Thyroid gland (tissue), 4 donors: ENCODE measurements around the gene GORASP1.

Source experiments
- CTCF ChIP-seq, 6 experiments: fragments of 200-600 bp in 3 of 6; fragments of 450-650 bp in 3 of 6; sonication (generic) in 3 of 6; IDR thresholded peaks; one replicate each; pipeline ENCODE4 v1.5.1; 2016 to 2019; ENCODE audit warnings: antibody characterized with exemption in 6 of 6, mild to moderate bottlenecking in 2 of 6, inconsistent platforms in 1 of 6, moderate library complexity in 1 of 6
- POLR2A ChIP-seq, 2 donors: fragments of 450-650 bp; IDR thresholded peaks; one replicate each; pipeline ENCODE4 v1.6.1; 2017; ENCODE audit warnings: antibody characterized with exemption in 2 of 2, mild to moderate bottlenecking in 2 of 2, moderate library complexity in 1 of 2

- TF ChIP-seq POLR2A (IDR thresholded peaks at IDR 0.05): no peak
- no peak for TF ChIP-seq CTCF (IDR thresholded peaks at IDR 0.05)
Measured at GRCh38 chr3:39130026-39130425, 22.6 kb upstream of the GORASP1 start.
